ENCODE results near the gene ALG12.

Gene ALG12

GRCh38 chr22:49869845-49870712 lies 48.2 kb downstream of the ALG12 start:
- Histone ChIP-seq H3K9me3 (ENCODE audit: insufficient read depth, low read length) (no peaks in the 10 kb centered on the region), H3K79me2 (ENCODE audit: insufficient read depth, low read length) (peaks cover 94% of the 10 kb centered on the region), H2AFZ (ENCODE audit: low read depth, low read length, severe bottlenecking) (no peak overlapping the region), H3K4me2 (ENCODE audit: low read depth, low read length, poor library complexity, severe bottlenecking) (no peak overlapping the region), H3K4me3 (ENCODE audit: insufficient read depth, low read length, poor library complexity, severe bottlenecking) (no peak overlapping the region), H3K9ac (ENCODE audit: low read length) (no peak overlapping the region), H3F3A (ENCODE audit: insufficient read depth) (peaks cover 10% of the 10 kb centered on the region; the same call in 1 of the 2 replicates), H3K9me2 (replicated peaks; ENCODE audit: insufficient read depth, low read length) (no peaks in the 10 kb centered on the region), H4K20me1 (ENCODE audit: low read depth, low read length) (no peaks in the 10 kb centered on the region), H3K36me3 (ENCODE audit: low read length) (peaks cover 11% of the 10 kb centered on the region; the same call in 1 of the 2 replicates), H3K27me3 (ENCODE audit: low read length) (no peaks in the 10 kb centered on the region), H3K27ac (ENCODE audit: low read depth, low read length) (no peak overlapping the region)
- TF ChIP-seq EZH2phosphoT487 (conservative IDR thresholded peaks at IDR 0.05; ENCODE audit: low read length) (no peak), CTCF (IDR thresholded peaks at IDR 0.05; ENCODE audit: insufficient read depth, low read length, poor library complexity, severe bottlenecking) (no peak)

- Histone ChIP-seq H3K9me2 (replicated peaks; ENCODE audit: insufficient read depth, low read length) (no peaks in the 10 kb centered on the region), H3K79me2 (ENCODE audit: insufficient read depth, low read length) (peaks cover 96% of the 10 kb centered on the region), H3K9ac (ENCODE audit: low read length) (no peak overlapping the region), H3K4me3 (ENCODE audit: insufficient read depth, low read length, poor library complexity, severe bottlenecking) (no peak overlapping the region), H3K27me3 (ENCODE audit: low read length) (no peaks in the 10 kb centered on the region), H3K9me3 (ENCODE audit: insufficient read depth, low read length) (no peaks in the 10 kb centered on the region), H3K36me3 (ENCODE audit: low read length) (peaks cover 11% of the 10 kb centered on the region; the same call in 1 of the 2 replicates), H3K4me2 (ENCODE audit: low read depth, low read length, poor library complexity, severe bottlenecking) (no peak overlapping the region), H4K20me1 (ENCODE audit: low read depth, low read length) (no peaks in the 10 kb centered on the region), H2AFZ (ENCODE audit: low read depth, low read length, severe bottlenecking) (no peak overlapping the region), H3K27ac (ENCODE audit: low read depth, low read length) (no peak overlapping the region), H3F3A (ENCODE audit: insufficient read depth) (peaks cover 10% of the 10 kb centered on the region; the same call in 1 of the 2 replicates)
- TF ChIP-seq CTCF (IDR thresholded peaks at IDR 0.05; ENCODE audit: insufficient read depth, low read length, poor library complexity, severe bottlenecking) (no peak), EZH2phosphoT487 (conservative IDR thresholded peaks at IDR 0.05; ENCODE audit: low read length) (no peak)
Observed at GRCh38 chr22:49869086-49869830, 49.0 kb downstream of the ALG12 start.

- no peak overlapping the region for H3K9ac ChIP-seq (ENCODE audit: low read length)
- H3K27ac ChIP-seq (ENCODE audit: low read depth, low read length): no peak overlapping the region
- peaks cover 11% of the 10 kb centered on the region; the same call in 1 of the 2 replicates for H3K36me3 ChIP-seq (ENCODE audit: low read length)
- H3K27me3 ChIP-seq (ENCODE audit: low read length): no peaks in the 10 kb centered on the region
- H3K9me2 ChIP-seq (replicated peaks; ENCODE audit: insufficient read depth, low read length): no peaks in the 10 kb centered on the region
- no peak overlapping the region for H2AFZ ChIP-seq (ENCODE audit: low read depth, low read length, severe bottlenecking)
- no peak overlapping the region for H3K4me2 ChIP-seq (ENCODE audit: low read depth, low read length, poor library complexity, severe bottlenecking)
- peaks cover 10% of the 10 kb centered on the region; the same call in 1 of the 2 replicates for H3F3A ChIP-seq (ENCODE audit: insufficient read depth)
- no peak for TF ChIP-seq CTCF (IDR thresholded peaks at IDR 0.05; ENCODE audit: insufficient read depth, low read length, poor library complexity, severe bottlenecking)
- no peak for TF ChIP-seq EZH2phosphoT487 (conservative IDR thresholded peaks at IDR 0.05; ENCODE audit: low read length)
- no peaks in the 10 kb centered on the region for H3K9me3 ChIP-seq (ENCODE audit: insufficient read depth, low read length)
- H3K4me3 ChIP-seq (ENCODE audit: insufficient read depth, low read length, poor library complexity, severe bottlenecking): no peak overlapping the region
- H4K20me1 ChIP-seq (ENCODE audit: low read depth, low read length): no peaks in the 10 kb centered on the region
- peaks cover 97% of the 10 kb centered on the region for H3K79me2 ChIP-seq (ENCODE audit: insufficient read depth, low read length)
Observed at GRCh38 chr22:49867303-49868265, 50.7 kb downstream of the ALG12 start.

All from SU-DHL-6 (cell line).